IMR-90 (cell line): Measurements from ENCODE around the gene PPM1F. TPM values are rescaled to one million over a fixed set of nuclear protein-coding genes. Genes with fewer than 3 reads are reported as not detected.

Source experiments
- ATAC-seq: fragments of 200-7000 bp; cut with Tn5 transposase; 2 replicates; pipeline ENCODE4 v1.9.1; 2020; ENCODE audit warnings: low read depth, mild to moderate bottlenecking, moderate library complexity
- BruUV-seq: library from RNA; stranded (reverse); fragments of 400-500 nt; replicated peaks from 2 replicates; lab custom pipeline; 2021; lab: Mats Ljungman, UMichigan
- CTCF ChIA-PET: fragments of 300-600 bp; formaldehyde crosslinking; extraction: SDS; loops from one replicate; lab custom pipeline; 2021; ENCODE audit warnings: antibody characterized with exemption; lab: Yijun Ruan, JAX
- POLR2A ChIA-PET: fragments of 300-600 bp; sonication (Branson Sonifier 250); formaldehyde crosslinking; loops from one replicate; lab custom pipeline; 2022; ENCODE audit warnings: antibody characterized with exemption; ENCODE audit not compliant: unreplicated experiment; lab: Charles Lee
- DNase-seq: peaks from one replicate; pipeline ENCODE4 v3.0.0; 2013
- H2AFZ ChIP-seq: replicated peaks from 2 replicates; pipeline ENCODE3; 2013; ENCODE audit warnings: low read length, mild to moderate bottlenecking; ENCODE audit not compliant: poor library complexity
- H2AK5ac ChIP-seq: 2 replicates; pipeline ENCODE4 v1.6.1; 2013; ENCODE audit warnings: low read depth, low read length, inconsistent platforms
- H2AK9ac ChIP-seq: replicated peaks from 2 replicates; pipeline ENCODE3; 2013; ENCODE audit warnings: mild to moderate bottlenecking, low read depth, low read length, moderate library complexity; ENCODE audit not compliant: poor library complexity
- H2BK120ac ChIP-seq: 2 replicates; pipeline ENCODE4 v1.6.1; 2013; ENCODE audit warnings: low read depth, low read length, inconsistent platforms
- H2BK15ac ChIP-seq: 3 replicates; pipeline ENCODE4 v1.6.1; 2013; ENCODE audit warnings: low read depth, low read length, inconsistent platforms
- H2BK20ac ChIP-seq: 2 replicates; pipeline ENCODE4 v1.6.1; 2013; ENCODE audit warnings: low read depth, mild to moderate bottlenecking, inconsistent platforms, low read length, moderate library complexity
- H2BK5ac ChIP-seq: 2 replicates; pipeline ENCODE4 v1.6.1; 2013; ENCODE audit warnings: mild to moderate bottlenecking, low read depth, low read length, inconsistent platforms; ENCODE audit not compliant: poor library complexity, severe bottlenecking
- H3K14ac ChIP-seq: replicated peaks from 2 replicates; pipeline ENCODE4 v1.6.1; 2013; ENCODE audit warnings: low read depth, low read length, inconsistent platforms
- H3K18ac ChIP-seq: 2 replicates; pipeline ENCODE4 v1.6.1; 2013; ENCODE audit warnings: low read depth, low read length, control low read depth
- H3K23ac ChIP-seq: 2 replicates; pipeline ENCODE4 v1.6.1; 2013; ENCODE audit warnings: low read depth, low read length, inconsistent platforms
- H3K27ac ChIP-seq: 2 replicates; pipeline ENCODE4 v1.5.1; 2013; ENCODE audit warnings: mild to moderate bottlenecking, control low read depth, low read length; ENCODE audit not compliant: insufficient read depth
- H3K27me3 ChIP-seq: 2 replicates; pipeline ENCODE4 v1.6.1; 2013; ENCODE audit warnings: low read length; ENCODE audit not compliant: control insufficient read depth, insufficient read depth
- H3K36me3 ChIP-seq: 2 replicates; pipeline ENCODE4 v1.6.1; 2013; ENCODE audit warnings: low read length, mixed read lengths; ENCODE audit not compliant: control insufficient read depth, insufficient read depth
- H3K4ac ChIP-seq: 2 replicates; pipeline ENCODE4 v1.6.1; 2013; ENCODE audit warnings: low read depth, low read length, inconsistent platforms
- H3K4me1 ChIP-seq: 2 replicates; pipeline ENCODE4 v1.6.1; 2013; ENCODE audit warnings: low read length, mixed read lengths; ENCODE audit not compliant: control insufficient read depth, insufficient read depth
- H3K4me2 ChIP-seq: 2 replicates; pipeline ENCODE4 v1.6.1; 2013; ENCODE audit warnings: low read depth, mild to moderate bottlenecking, control low read depth, low read length, moderate library complexity
- H3K4me3 ChIP-seq: 2 replicates; pipeline ENCODE4 v1.5.1; 2013; ENCODE audit warnings: low read depth, mild to moderate bottlenecking, control low read depth, low read length, moderate library complexity; ENCODE audit not compliant: insufficient read depth
- H3K56ac ChIP-seq: 2 replicates; pipeline ENCODE4 v1.6.1; 2013; ENCODE audit warnings: low read length, inconsistent platforms; ENCODE audit not compliant: insufficient read depth; ENCODE audit errors: extremely low read depth
- H3K79me1 ChIP-seq, 2 experiments: 2 replicates each; pipeline ENCODE4 v1.6.1; 2013; ENCODE audit warnings: low read length in 2 of 2, inconsistent platforms in 1 of 2, low read depth in 1 of 2
- H3K9ac ChIP-seq: 2 replicates; pipeline ENCODE4 v1.6.1; 2013; ENCODE audit warnings: low read depth, low read length, control low read depth
- H3K9me1 ChIP-seq: 2 replicates; pipeline ENCODE4 v1.6.1; 2013; ENCODE audit warnings: low read length, inconsistent platforms; ENCODE audit not compliant: insufficient read depth
- H3K9me3 ChIP-seq: 2 replicates; pipeline ENCODE4 v1.6.1; 2013; ENCODE audit warnings: low read length; ENCODE audit not compliant: control insufficient read depth, insufficient read depth
- H4K20me1 ChIP-seq: 2 replicates; pipeline ENCODE4 v1.6.1; 2013; ENCODE audit warnings: low read length, inconsistent platforms; ENCODE audit not compliant: insufficient read depth
- H4K5ac ChIP-seq: 2 replicates; pipeline ENCODE4 v1.6.1; 2013; ENCODE audit warnings: mild to moderate bottlenecking, low read depth, low read length, control low read depth
- H4K8ac ChIP-seq, 2 experiments: 2 replicates each; pipeline ENCODE4 v1.6.1; 2013; ENCODE audit warnings: low read depth in 2 of 2, low read length in 2 of 2, control low read depth in 1 of 2, inconsistent platforms in 1 of 2
- H4K91ac ChIP-seq: 2 replicates; pipeline ENCODE4 v1.6.1; 2013; ENCODE audit warnings: low read depth, low read length, inconsistent platforms; ENCODE audit not compliant: insufficient read depth
- BHLHE40 ChIP-seq: fragments of 150-350 bp; IDR thresholded peaks from 2 replicates; pipeline ENCODE4 v1.6.1; 2016; ENCODE audit warnings: mild to moderate bottlenecking, low read depth, low read length
- CEBPB ChIP-seq: IDR thresholded peaks from 2 replicates; pipeline ENCODE4 v1.6.1; 2012; ENCODE audit warnings: low read depth, low read length, improper control_type of control experiment
- CHD1 ChIP-seq: IDR thresholded peaks from 2 replicates; pipeline ENCODE4 v1.6.1; 2012; ENCODE audit warnings: low read depth, low read length, improper control_type of control experiment
- FOS ChIP-seq: fragments of 150-350 bp; IDR thresholded peaks from 2 replicates; pipeline ENCODE4 v1.6.1; 2016; ENCODE audit warnings: low read depth, low read length
- MAFK ChIP-seq: IDR thresholded peaks from 2 replicates; pipeline ENCODE4 v1.6.1; 2012; ENCODE audit warnings: low read depth, low read length, improper control_type of control experiment
- MAZ ChIP-seq: IDR thresholded peaks from 2 replicates; pipeline ENCODE4 v1.6.1; 2012; ENCODE audit warnings: low read depth, mild to moderate bottlenecking, low read length, improper control_type of control experiment, moderate library complexity, borderline replicate concordance
- NFE2L2 ChIP-seq: fragments of 150-350 bp; IDR thresholded peaks from 2 replicates; pipeline ENCODE4 v1.6.1; 2016; ENCODE audit warnings: low read depth, mild to moderate bottlenecking, low read length
- RAD21 ChIP-seq: IDR thresholded peaks from 2 replicates; pipeline ENCODE4 v1.6.1; 2012; ENCODE audit warnings: low read length, improper control_type of control experiment
- RCOR1 ChIP-seq: IDR thresholded peaks from 2 replicates; pipeline ENCODE4 v1.6.1; 2012; ENCODE audit warnings: mild to moderate bottlenecking, low read length, improper control_type of control experiment; ENCODE audit not compliant: insufficient replicate concordance
- RFX5 ChIP-seq: IDR thresholded peaks from 2 replicates; pipeline ENCODE4 v1.8.0; 2012; ENCODE audit warnings: low read depth, mild to moderate bottlenecking, low read length, moderate library complexity
- SMC3 ChIP-seq: fragments of 150-350 bp; IDR thresholded peaks from 2 replicates; pipeline ENCODE4 v1.6.1; 2016; ENCODE audit warnings: low read depth, mild to moderate bottlenecking, antibody characterized with exemption, low read length, moderate library complexity
- WGBS, 2 experiments: methylation state at CpG; one replicate each; pipeline versions ENCODE4 v1.1.5 to v1.1.7; 2013; ENCODE audit warnings: missing lambda C conversion rate in 2 of 2; ENCODE audit not compliant: insufficient read length in 1 of 2; ENCODE audit errors: extremely low coverage in 2 of 2; 5-methylcytosine and 5-hydroxymethylcytosine counted together
- dilution Hi-C: fragments of 300-500 bp; cut with HindIII; formaldehyde crosslinking; loops from one replicate; pipeline ENCODE4 v1.14.3; 2018; ENCODE audit warnings: low sequenced_read_pairs; ENCODE audit not compliant: unreplicated experiment
- in situ Hi-C: fragments of 300-500 bp; cut with MboI; formaldehyde crosslinking; loops from 3 replicates; pipeline ENCODE4 v1.14.3; 2019; ENCODE audit warnings: low sequenced_read_pairs, inconsistent platforms, mixed read lengths
- intact Hi-C: fragments of 100-400 bp; cut with micrococcal nuclease; formaldehyde crosslinking; loops from 2 replicates; pipeline ENCODE4 v1.10.0; 2022
- polyA plus RNA-seq, 3 experiments: library from polyadenylated mRNA; depleted of rRNA; stranded (reverse); fragments of >200 nt; gene quantifications; 2 replicates each; pipeline ENCODE4 v1.2.3, GENCODE V29; 2012; ENCODE audit warnings: low replicate concordance in 1 of 3
- total RNA-seq: library from RNA; depleted of rRNA; stranded (reverse); fragments of >200 nt; gene quantifications from 2 replicates; pipeline ENCODE4 v1.2.3, GENCODE V29; 2012
- TF ChIP-seq, protein P1 (sequence below): conservative IDR thresholded peaks from 2 replicates; pipeline ENCODE4 v1.5.1; 2012; ENCODE audit warnings: mild to moderate bottlenecking, low read depth, low read length, improper control_type of control experiment

PPM1F gene
- total and polyA plus RNA-seq, 2 of the 4 experiments (the other 2 are of a cell fraction) = 20.8 to 30.3 TPM

- Histone ChIP-seq H3K14ac (no peak overlapping the region), H3K27ac (no peak overlapping the region), H3K79me1 (peaks cover 20 to 26% of the 10 kb centered on the region in 2 experiments), H4K91ac (no peak overlapping the region), H3K9ac (no peak overlapping the region), H2AK9ac (peak overlapping the region; percentile 9), H2AK5ac (no peak overlapping the region), H4K20me1 (peaks cover 5% of the 10 kb centered on the region; the same call in 1 of the 2 replicates), H3K23ac (no peak overlapping the region), H3K56ac (no peak overlapping the region), H2AFZ (peak overlapping the region; percentile 72), H3K9me1 (peaks cover 11% of the 10 kb centered on the region), H2BK15ac (no peak overlapping the region), H3K4ac (no peak overlapping the region), H4K8ac (no peak overlapping the region), H2BK120ac (no peak overlapping the region), H3K18ac (no peak overlapping the region), H3K9me3 (no peaks in the 10 kb centered on the region), H3K36me3 (peaks cover 2% of the 10 kb centered on the region; the same call in 1 of the 2 replicates), H3K4me3 (no peak overlapping the region), H4K5ac (no peak overlapping the region), H2BK5ac (no peak overlapping the region), H3K27me3 (peaks cover 14% of the 10 kb centered on the region), H3K4me1 (peaks cover 2% of the 10 kb centered on the region; the same call in 1 of the 2 replicates), H3K4me2 (no peak overlapping the region), H2BK20ac (no peak overlapping the region)
- no peak for TF ChIP-seq RFX5
- TF ChIP-seq SMC3 = peak; percentile 39
- no peak for TF ChIP-seq RCOR1
- TF ChIP-seq NFE2L2 = no peak
- no peak for TF ChIP-seq CHD1
- no peak for TF ChIP-seq BHLHE40
- peak; percentile 57 for TF ChIP-seq RAD21
- TF ChIP-seq, protein P1, sequence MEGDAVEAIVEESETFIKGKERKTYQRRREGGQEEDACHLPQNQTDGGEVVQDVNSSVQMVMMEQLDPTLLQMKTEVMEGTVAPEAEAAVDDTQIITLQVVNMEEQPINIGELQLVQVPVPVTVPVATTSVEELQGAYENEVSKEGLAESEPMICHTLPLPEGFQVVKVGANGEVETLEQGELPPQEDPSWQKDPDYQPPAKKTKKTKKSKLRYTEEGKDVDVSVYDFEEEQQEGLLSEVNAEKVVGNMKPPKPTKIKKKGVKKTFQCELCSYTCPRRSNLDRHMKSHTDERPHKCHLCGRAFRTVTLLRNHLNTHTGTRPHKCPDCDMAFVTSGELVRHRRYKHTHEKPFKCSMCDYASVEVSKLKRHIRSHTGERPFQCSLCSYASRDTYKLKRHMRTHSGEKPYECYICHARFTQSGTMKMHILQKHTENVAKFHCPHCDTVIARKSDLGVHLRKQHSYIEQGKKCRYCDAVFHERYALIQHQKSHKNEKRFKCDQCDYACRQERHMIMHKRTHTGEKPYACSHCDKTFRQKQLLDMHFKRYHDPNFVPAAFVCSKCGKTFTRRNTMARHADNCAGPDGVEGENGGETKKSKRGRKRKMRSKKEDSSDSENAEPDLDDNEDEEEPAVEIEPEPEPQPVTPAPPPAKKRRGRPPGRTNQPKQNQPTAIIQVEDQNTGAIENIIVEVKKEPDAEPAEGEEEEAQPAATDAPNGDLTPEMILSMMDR = peak; percentile 51
- no peak for TF ChIP-seq FOS
- TF ChIP-seq MAZ = no peak
- no peak for TF ChIP-seq CEBPB
- TF ChIP-seq MAFK = no peak
- ATAC-seq (peak; percentile 60), DNase-seq (peak; percentile 40)
- intact Hi-C loops (loop anchor here (10.0 kb wide), 1 partner anchor 170 kb away; no protein-coding TSS in a partner anchor), in situ Hi-C loops (no loop called here), dilution Hi-C loops (no loop called here)
- 27% methylated on average over 5 of the region's 7 CpGs; no CpG with 5 or more reads in 1 of the 2 experiments for WGBS, 2 experiments
- CTCF ChIA-PET = interaction anchor here (1.2 kb wide), 1 partner anchor 36 kb away, joined by 3 read pairs; no protein-coding TSS in a partner anchor
- POLR2A ChIA-PET = no interaction called here
- BruUV-seq = no TSS peak
These were observed 32.1 kb upstream of the PPM1F start for GRCh38 chr22:21984793-21985192.
